HEK293 (cell line): ENCODE results near the gene SAPCD1.

Experiments used
- EGR2 ChIP-seq: fragments of 450-650 bp; formaldehyde crosslinking; IDR thresholded peaks from 2 replicates; pipeline ENCODE4 v1.5.1; 2016; ENCODE audit warnings: low read depth, missing biosample characterization, missing genetic modification characterization
- HOXD13 ChIP-seq: sonication (generic); formaldehyde crosslinking; IDR thresholded peaks from 2 replicates; pipeline ENCODE4 v1.8.0; 2022; ENCODE audit warnings: missing genetic modification reagents, borderline replicate concordance
- MEIS1 ChIP-seq: sonication (generic); formaldehyde crosslinking; IDR thresholded peaks from 2 replicates; pipeline ENCODE4 v1.8.1; 2022; ENCODE audit warnings: missing genetic modification reagents, mild to moderate bottlenecking, borderline replicate concordance
- SCRT1 ChIP-seq: fragments of 450-650 bp; formaldehyde crosslinking; IDR thresholded peaks from 2 replicates; pipeline ENCODE4 v1.5.1; 2016; ENCODE audit warnings: missing biosample characterization, missing genetic modification characterization, borderline replicate concordance
- ZBTB20 ChIP-seq: fragments of 450-650 bp; formaldehyde crosslinking; IDR thresholded peaks from 2 replicates; pipeline ENCODE4 v1.5.1; 2016; ENCODE audit warnings: missing biosample characterization, missing genetic modification characterization
- ZBTB44 ChIP-seq: fragments of 450-650 bp; IDR thresholded peaks from 2 replicates; pipeline ENCODE4 v1.5.1; 2018; ENCODE audit warnings: missing biosample characterization, mild to moderate bottlenecking, missing genetic modification characterization
- ZEB2 ChIP-seq: fragments of 450-650 bp; formaldehyde crosslinking; IDR thresholded peaks from 2 replicates; pipeline ENCODE4 v1.5.1; 2016; ENCODE audit warnings: missing biosample characterization, missing genetic modification characterization
- ZNF10 ChIP-seq: fragments of 450-650 bp; formaldehyde crosslinking; IDR thresholded peaks from 2 replicates; pipeline ENCODE4 v1.5.1; 2017; ENCODE audit warnings: missing biosample characterization, missing genetic modification characterization
- ZNF184 ChIP-seq: fragments of 450-650 bp; IDR thresholded peaks from 2 replicates; pipeline ENCODE4 v1.5.1; 2018; ENCODE audit warnings: missing biosample characterization, mild to moderate bottlenecking, missing genetic modification characterization
- ZNF239 ChIP-seq: fragments of 450-650 bp; formaldehyde crosslinking; IDR thresholded peaks from 2 replicates; pipeline ENCODE4 v1.5.1; 2016; ENCODE audit warnings: missing biosample characterization, missing genetic modification characterization
- ZNF37A ChIP-seq: fragments of 450-650 bp; IDR thresholded peaks from 2 replicates; pipeline ENCODE4 v1.5.1; 2018; ENCODE audit warnings: missing biosample characterization, missing genetic modification characterization
- ZNF423 ChIP-seq: fragments of 450-650 bp; formaldehyde crosslinking; IDR thresholded peaks from 2 replicates; pipeline ENCODE4 v1.5.1; 2016; ENCODE audit warnings: missing biosample characterization, missing genetic modification characterization
- ZNF501 ChIP-seq: fragments of 450-650 bp; formaldehyde crosslinking; IDR thresholded peaks from 2 replicates; pipeline ENCODE4 v1.5.1; 2016; ENCODE audit warnings: missing biosample characterization, missing genetic modification characterization
- ZNF529 ChIP-seq: fragments of 450-650 bp; formaldehyde crosslinking; IDR thresholded peaks from 2 replicates; pipeline ENCODE4 v1.5.1; 2017; ENCODE audit warnings: missing genetic modification characterization, missing biosample characterization; ENCODE audit not compliant: insufficient replicate concordance
- ZNF561 ChIP-seq: fragments of 450-650 bp; IDR thresholded peaks from 2 replicates; pipeline ENCODE4 v1.5.1; 2018; ENCODE audit warnings: missing biosample characterization, missing genetic modification characterization, borderline replicate concordance
- ZNF580 ChIP-seq: fragments of 450-650 bp; formaldehyde crosslinking; IDR thresholded peaks from 2 replicates; pipeline ENCODE4 v1.5.1; 2016; ENCODE audit warnings: missing biosample characterization, missing genetic modification characterization
- ZNF600 ChIP-seq: fragments of 450-650 bp; formaldehyde crosslinking; IDR thresholded peaks from 2 replicates; pipeline ENCODE4 v1.5.1; 2016; ENCODE audit warnings: missing biosample characterization, missing genetic modification characterization
- ZNF658 ChIP-seq: fragments of 450-650 bp; formaldehyde crosslinking; IDR thresholded peaks from 2 replicates; pipeline ENCODE4; 2016; ENCODE audit warnings: missing biosample characterization, missing genetic modification characterization
- ZNF704 ChIP-seq: fragments of 450-650 bp; formaldehyde crosslinking; IDR thresholded peaks from 2 replicates; pipeline ENCODE4 v1.5.1; 2016; ENCODE audit warnings: missing biosample characterization, missing genetic modification characterization
- ZNF785 ChIP-seq: fragments of 450-650 bp; formaldehyde crosslinking; IDR thresholded peaks from 2 replicates; pipeline ENCODE4 v1.5.1; 2016; ENCODE audit warnings: missing biosample characterization, missing genetic modification characterization
- ZNF792 ChIP-seq: fragments of 450-650 bp; formaldehyde crosslinking; IDR thresholded peaks from 2 replicates; pipeline ENCODE4 v1.5.1; 2016; ENCODE audit warnings: missing biosample characterization, missing genetic modification characterization
- ZNF830 ChIP-seq: fragments of 450-650 bp; IDR thresholded peaks from 2 replicates; pipeline ENCODE4 v1.5.0; 2018; ENCODE audit warnings: missing biosample characterization, missing genetic modification characterization, low read depth, mild to moderate bottlenecking, moderate library complexity
- TF ChIP-seq, protein P1 (sequence below): fragments of 450-650 bp; formaldehyde crosslinking; IDR thresholded peaks from 2 replicates; pipeline ENCODE4 v1.5.1; 2016; ENCODE audit warnings: missing biosample characterization, missing genetic modification characterization
- TF ChIP-seq, protein P2 (sequence below): fragments of 450-650 bp; formaldehyde crosslinking; IDR thresholded peaks from 2 replicates; pipeline ENCODE4 v1.5.1; 2016; ENCODE audit warnings: missing biosample characterization, missing genetic modification characterization, borderline replicate concordance
- TF ChIP-seq, protein P3 (sequence below): fragments of 450-650 bp; formaldehyde crosslinking; IDR thresholded peaks from 2 replicates; pipeline ENCODE4 v1.5.1; 2017; ENCODE audit warnings: missing biosample characterization, missing genetic modification characterization
- TF ChIP-seq, protein P4 (sequence below): fragments of 450-650 bp; formaldehyde crosslinking; IDR thresholded peaks from 2 replicates; pipeline ENCODE4 v1.5.1; 2016; ENCODE audit warnings: missing biosample characterization, missing genetic modification characterization

SAPCD1 gene

GRCh38 chr6:31794866-31795615 lies 32.6 kb downstream of the SAPCD1 start (continued):
- TF ChIP-seq ZNF184 (tag by site-specific recombination) (no peak), ZNF785 (tag by site-specific recombination) (no peak), ZEB2 (tag by site-specific recombination) (no peak), ZNF792 (tag by site-specific recombination) (no peak), ZNF830 (tag by site-specific recombination) (no peak), ZNF239 (no peak), ZNF561 (tag by site-specific recombination) (no peak), ZNF37A (no peak), ZBTB20 (tag by site-specific recombination) (peak; percentile 56), ZNF580 (tag by site-specific recombination) (no peak), ZNF600 (no peak; the same call in 1 of the 2 replicates), ZBTB44 (tag by site-specific recombination) (no peak), ZNF501 (tag by site-specific recombination) (no peak), ZNF529 (no peak), ZNF658 (tag by site-specific recombination) (no peak), MEIS1 (CRISPR knock-in tag) (no peak), ZNF423 (tag by site-specific recombination) (no peak), HOXD13 (no peak), SCRT1 (tag by site-specific recombination) (no peak), ZNF10 (tag by site-specific recombination) (no peak), ZNF704 (tag by site-specific recombination) (no peak), EGR2 (tag by site-specific recombination) (peak; percentile 36; the same call in 1 of the 2 replicates)
- TF ChIP-seq, protein P1, sequence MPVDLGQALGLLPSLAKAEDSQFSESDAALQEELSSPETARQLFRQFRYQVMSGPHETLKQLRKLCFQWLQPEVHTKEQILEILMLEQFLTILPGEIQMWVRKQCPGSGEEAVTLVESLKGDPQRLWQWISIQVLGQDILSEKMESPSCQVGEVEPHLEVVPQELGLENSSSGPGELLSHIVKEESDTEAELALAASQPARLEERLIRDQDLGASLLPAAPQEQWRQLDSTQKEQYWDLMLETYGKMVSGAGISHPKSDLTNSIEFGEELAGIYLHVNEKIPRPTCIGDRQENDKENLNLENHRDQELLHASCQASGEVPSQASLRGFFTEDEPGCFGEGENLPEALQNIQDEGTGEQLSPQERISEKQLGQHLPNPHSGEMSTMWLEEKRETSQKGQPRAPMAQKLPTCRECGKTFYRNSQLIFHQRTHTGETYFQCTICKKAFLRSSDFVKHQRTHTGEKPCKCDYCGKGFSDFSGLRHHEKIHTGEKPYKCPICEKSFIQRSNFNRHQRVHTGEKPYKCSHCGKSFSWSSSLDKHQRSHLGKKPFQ = no peak
- TF ChIP-seq, protein P2, sequence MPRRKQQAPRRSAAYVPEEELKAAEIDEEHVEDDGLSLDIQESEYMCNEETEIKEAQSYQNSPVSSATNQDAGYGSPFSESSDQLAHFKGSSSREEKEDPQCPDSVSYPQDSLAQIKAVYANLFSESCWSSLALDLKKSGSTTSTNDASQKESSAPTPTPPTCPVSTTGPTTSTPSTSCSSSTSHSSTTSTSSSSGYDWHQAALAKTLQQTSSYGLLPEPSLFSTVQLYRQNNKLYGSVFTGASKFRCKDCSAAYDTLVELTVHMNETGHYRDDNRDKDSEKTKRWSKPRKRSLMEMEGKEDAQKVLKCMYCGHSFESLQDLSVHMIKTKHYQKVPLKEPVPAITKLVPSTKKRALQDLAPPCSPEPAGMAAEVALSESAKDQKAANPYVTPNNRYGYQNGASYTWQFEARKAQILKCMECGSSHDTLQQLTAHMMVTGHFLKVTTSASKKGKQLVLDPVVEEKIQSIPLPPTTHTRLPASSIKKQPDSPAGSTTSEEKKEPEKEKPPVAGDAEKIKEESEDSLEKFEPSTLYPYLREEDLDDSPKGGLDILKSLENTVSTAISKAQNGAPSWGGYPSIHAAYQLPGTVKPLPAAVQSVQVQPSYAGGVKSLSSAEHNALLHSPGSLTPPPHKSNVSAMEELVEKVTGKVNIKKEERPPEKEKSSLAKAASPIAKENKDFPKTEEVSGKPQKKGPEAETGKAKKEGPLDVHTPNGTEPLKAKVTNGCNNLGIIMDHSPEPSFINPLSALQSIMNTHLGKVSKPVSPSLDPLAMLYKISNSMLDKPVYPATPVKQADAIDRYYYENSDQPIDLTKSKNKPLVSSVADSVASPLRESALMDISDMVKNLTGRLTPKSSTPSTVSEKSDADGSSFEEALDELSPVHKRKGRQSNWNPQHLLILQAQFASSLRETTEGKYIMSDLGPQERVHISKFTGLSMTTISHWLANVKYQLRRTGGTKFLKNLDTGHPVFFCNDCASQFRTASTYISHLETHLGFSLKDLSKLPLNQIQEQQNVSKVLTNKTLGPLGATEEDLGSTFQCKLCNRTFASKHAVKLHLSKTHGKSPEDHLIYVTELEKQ (tag by site-specific recombination) = no peak
- TF ChIP-seq, protein P3, sequence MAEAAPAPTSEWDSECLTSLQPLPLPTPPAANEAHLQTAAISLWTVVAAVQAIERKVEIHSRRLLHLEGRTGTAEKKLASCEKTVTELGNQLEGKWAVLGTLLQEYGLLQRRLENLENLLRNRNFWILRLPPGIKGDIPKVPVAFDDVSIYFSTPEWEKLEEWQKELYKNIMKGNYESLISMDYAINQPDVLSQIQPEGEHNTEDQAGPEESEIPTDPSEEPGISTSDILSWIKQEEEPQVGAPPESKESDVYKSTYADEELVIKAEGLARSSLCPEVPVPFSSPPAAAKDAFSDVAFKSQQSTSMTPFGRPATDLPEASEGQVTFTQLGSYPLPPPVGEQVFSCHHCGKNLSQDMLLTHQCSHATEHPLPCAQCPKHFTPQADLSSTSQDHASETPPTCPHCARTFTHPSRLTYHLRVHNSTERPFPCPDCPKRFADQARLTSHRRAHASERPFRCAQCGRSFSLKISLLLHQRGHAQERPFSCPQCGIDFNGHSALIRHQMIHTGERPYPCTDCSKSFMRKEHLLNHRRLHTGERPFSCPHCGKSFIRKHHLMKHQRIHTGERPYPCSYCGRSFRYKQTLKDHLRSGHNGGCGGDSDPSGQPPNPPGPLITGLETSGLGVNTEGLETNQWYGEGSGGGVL (tag by site-specific recombination) = peak; percentile 85
- TF ChIP-seq, protein P4, sequence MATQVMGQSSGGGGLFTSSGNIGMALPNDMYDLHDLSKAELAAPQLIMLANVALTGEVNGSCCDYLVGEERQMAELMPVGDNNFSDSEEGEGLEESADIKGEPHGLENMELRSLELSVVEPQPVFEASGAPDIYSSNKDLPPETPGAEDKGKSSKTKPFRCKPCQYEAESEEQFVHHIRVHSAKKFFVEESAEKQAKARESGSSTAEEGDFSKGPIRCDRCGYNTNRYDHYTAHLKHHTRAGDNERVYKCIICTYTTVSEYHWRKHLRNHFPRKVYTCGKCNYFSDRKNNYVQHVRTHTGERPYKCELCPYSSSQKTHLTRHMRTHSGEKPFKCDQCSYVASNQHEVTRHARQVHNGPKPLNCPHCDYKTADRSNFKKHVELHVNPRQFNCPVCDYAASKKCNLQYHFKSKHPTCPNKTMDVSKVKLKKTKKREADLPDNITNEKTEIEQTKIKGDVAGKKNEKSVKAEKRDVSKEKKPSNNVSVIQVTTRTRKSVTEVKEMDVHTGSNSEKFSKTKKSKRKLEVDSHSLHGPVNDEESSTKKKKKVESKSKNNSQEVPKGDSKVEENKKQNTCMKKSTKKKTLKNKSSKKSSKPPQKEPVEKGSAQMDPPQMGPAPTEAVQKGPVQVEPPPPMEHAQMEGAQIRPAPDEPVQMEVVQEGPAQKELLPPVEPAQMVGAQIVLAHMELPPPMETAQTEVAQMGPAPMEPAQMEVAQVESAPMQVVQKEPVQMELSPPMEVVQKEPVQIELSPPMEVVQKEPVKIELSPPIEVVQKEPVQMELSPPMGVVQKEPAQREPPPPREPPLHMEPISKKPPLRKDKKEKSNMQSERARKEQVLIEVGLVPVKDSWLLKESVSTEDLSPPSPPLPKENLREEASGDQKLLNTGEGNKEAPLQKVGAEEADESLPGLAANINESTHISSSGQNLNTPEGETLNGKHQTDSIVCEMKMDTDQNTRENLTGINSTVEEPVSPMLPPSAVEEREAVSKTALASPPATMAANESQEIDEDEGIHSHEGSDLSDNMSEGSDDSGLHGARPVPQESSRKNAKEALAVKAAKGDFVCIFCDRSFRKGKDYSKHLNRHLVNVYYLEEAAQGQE (tag by site-specific recombination) = 0 out of 2 replicates have a peak, but pooled peaks have one; percentile 25
